Liver (tissue), 3 donors: Measurements from ENCODE around the gene CYP2E1.
"Not testable (repeated sequence)": the region's sequence is repeated elsewhere in the genome, so short reads cannot be mapped to it uniquely, and the experiment has no call there.

Experiments used
- EGR1 ChIP-seq, 2 donors: IDR thresholded peaks; 2 replicates each; pipeline ENCODE4 v1.6.1; 2016 to 2018; ENCODE audit warnings: antibody characterized with exemption in 2 of 2, low read depth in 2 of 2
- FOXA1 ChIP-seq: IDR thresholded peaks from 2 replicates; pipeline ENCODE4 v1.6.1; 2016; ENCODE audit warnings: antibody characterized with exemption
- GABPA ChIP-seq, 2 donors: IDR thresholded peaks in 1 of 2; conservative IDR thresholded peaks in 1 of 2; 2 replicates each; pipeline ENCODE4 v1.6.1; 2016; ENCODE audit warnings: antibody characterized with exemption in 2 of 2, mild to moderate bottlenecking in 1 of 2, moderate library complexity in 1 of 2
- RAD21 ChIP-seq, 2 donors: IDR thresholded peaks; 2 replicates each; pipeline ENCODE4 v1.6.1; 2016; ENCODE audit warnings: antibody characterized with exemption in 2 of 2, mild to moderate bottlenecking in 2 of 2
- RXRA ChIP-seq, 2 donors: IDR thresholded peaks; 2 replicates each; pipeline ENCODE4 v1.6.1; 2017 to 2018; ENCODE audit warnings: antibody characterized with exemption in 2 of 2, mild to moderate bottlenecking in 1 of 2
- SP1 ChIP-seq: IDR thresholded peaks from 2 replicates; pipeline ENCODE4 v1.6.1; 2018; ENCODE audit warnings: antibody characterized with exemption, mild to moderate bottlenecking
- YY1 ChIP-seq: IDR thresholded peaks from 2 replicates; pipeline ENCODE4 v1.6.1; 2016; ENCODE audit warnings: antibody characterized with exemption, mild to moderate bottlenecking
- TF ChIP-seq, protein P1 (sequence below): fragments of 150-350 bp; IDR thresholded peaks from 2 replicates; pipeline ENCODE4 v1.5.1; 2017; ENCODE audit warnings: improper control_type of control experiment, low read depth, low read length; ENCODE audit not compliant: missing input control
- TF ChIP-seq, protein P2 (sequence below): IDR thresholded peaks from 2 replicates; pipeline ENCODE4 v1.6.1; 2016; ENCODE audit warnings: antibody characterized with exemption
- TF ChIP-seq, protein P3 (sequence below): IDR thresholded peaks from 2 replicates; pipeline ENCODE4 v1.6.1; 2016; ENCODE audit warnings: antibody characterized with exemption
- TF ChIP-seq, protein P4 (sequence below): IDR thresholded peaks from 2 replicates; pipeline ENCODE4 v1.6.1; 2016; ENCODE audit warnings: antibody characterized with exemption, mild to moderate bottlenecking
- donor health status: healthy.
- donor health status: healthy.

DNA sequence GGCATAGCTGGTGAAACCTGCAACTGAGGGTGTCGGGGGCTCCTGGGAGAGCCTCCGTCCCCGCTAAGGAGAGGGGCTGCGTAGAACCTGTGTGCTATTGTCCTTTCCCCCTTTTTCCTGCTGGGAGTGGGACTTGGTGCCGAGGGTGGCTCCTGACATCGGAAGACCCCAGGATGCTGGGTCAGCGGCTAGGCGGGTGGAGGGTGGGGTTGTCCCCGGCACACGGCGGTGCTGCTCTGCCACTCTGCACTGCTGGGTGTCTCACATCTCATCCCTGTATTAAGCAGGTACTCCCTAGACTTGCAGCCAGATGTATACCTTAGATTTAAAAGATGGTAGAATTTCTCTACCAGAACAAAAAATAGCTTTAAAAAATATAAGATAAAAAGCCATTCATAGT, 44.9 kb downstream of the CYP2E1 start:
- TF ChIP-seq, protein P1, sequence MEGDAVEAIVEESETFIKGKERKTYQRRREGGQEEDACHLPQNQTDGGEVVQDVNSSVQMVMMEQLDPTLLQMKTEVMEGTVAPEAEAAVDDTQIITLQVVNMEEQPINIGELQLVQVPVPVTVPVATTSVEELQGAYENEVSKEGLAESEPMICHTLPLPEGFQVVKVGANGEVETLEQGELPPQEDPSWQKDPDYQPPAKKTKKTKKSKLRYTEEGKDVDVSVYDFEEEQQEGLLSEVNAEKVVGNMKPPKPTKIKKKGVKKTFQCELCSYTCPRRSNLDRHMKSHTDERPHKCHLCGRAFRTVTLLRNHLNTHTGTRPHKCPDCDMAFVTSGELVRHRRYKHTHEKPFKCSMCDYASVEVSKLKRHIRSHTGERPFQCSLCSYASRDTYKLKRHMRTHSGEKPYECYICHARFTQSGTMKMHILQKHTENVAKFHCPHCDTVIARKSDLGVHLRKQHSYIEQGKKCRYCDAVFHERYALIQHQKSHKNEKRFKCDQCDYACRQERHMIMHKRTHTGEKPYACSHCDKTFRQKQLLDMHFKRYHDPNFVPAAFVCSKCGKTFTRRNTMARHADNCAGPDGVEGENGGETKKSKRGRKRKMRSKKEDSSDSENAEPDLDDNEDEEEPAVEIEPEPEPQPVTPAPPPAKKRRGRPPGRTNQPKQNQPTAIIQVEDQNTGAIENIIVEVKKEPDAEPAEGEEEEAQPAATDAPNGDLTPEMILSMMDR = not testable (repeated sequence)
- not testable (repeated sequence) for TF ChIP-seq GABPA (IDR thresholded peaks at IDR 0.05 in 1 of 2, conservative IDR thresholded peaks at IDR 0.05 in 1 of 2); FOXA1; SP1; RAD21 (IDR thresholded peaks at IDR 0.05); YY1; RXRA (IDR thresholded peaks at IDR 0.05); EGR1 (IDR thresholded peaks at IDR 0.05; ENCODE audit: low read depth in 2 of 2)
- TF ChIP-seq, protein P2, sequence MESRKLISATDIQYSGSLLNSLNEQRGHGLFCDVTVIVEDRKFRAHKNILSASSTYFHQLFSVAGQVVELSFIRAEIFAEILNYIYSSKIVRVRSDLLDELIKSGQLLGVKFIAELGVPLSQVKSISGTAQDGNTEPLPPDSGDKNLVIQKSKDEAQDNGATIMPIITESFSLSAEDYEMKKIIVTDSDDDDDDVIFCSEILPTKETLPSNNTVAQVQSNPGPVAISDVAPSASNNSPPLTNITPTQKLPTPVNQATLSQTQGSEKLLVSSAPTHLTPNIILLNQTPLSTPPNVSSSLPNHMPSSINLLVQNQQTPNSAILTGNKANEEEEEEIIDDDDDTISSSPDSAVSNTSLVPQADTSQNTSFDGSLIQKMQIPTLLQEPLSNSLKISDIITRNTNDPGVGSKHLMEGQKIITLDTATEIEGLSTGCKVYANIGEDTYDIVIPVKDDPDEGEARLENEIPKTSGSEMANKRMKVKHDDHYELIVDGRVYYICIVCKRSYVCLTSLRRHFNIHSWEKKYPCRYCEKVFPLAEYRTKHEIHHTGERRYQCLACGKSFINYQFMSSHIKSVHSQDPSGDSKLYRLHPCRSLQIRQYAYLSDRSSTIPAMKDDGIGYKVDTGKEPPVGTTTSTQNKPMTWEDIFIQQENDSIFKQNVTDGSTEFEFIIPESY = not testable (repeated sequence)
- TF ChIP-seq, protein P3, sequence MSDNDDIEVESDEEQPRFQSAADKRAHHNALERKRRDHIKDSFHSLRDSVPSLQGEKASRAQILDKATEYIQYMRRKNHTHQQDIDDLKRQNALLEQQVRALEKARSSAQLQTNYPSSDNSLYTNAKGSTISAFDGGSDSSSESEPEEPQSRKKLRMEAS = not testable (repeated sequence)
- TF ChIP-seq, protein P4, sequence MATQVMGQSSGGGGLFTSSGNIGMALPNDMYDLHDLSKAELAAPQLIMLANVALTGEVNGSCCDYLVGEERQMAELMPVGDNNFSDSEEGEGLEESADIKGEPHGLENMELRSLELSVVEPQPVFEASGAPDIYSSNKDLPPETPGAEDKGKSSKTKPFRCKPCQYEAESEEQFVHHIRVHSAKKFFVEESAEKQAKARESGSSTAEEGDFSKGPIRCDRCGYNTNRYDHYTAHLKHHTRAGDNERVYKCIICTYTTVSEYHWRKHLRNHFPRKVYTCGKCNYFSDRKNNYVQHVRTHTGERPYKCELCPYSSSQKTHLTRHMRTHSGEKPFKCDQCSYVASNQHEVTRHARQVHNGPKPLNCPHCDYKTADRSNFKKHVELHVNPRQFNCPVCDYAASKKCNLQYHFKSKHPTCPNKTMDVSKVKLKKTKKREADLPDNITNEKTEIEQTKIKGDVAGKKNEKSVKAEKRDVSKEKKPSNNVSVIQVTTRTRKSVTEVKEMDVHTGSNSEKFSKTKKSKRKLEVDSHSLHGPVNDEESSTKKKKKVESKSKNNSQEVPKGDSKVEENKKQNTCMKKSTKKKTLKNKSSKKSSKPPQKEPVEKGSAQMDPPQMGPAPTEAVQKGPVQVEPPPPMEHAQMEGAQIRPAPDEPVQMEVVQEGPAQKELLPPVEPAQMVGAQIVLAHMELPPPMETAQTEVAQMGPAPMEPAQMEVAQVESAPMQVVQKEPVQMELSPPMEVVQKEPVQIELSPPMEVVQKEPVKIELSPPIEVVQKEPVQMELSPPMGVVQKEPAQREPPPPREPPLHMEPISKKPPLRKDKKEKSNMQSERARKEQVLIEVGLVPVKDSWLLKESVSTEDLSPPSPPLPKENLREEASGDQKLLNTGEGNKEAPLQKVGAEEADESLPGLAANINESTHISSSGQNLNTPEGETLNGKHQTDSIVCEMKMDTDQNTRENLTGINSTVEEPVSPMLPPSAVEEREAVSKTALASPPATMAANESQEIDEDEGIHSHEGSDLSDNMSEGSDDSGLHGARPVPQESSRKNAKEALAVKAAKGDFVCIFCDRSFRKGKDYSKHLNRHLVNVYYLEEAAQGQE = not testable (repeated sequence)
